SK-N-SH treated with all-trans-retinoic acid at 6 μM for 48 hours (cell line): ENCODE data around the gene CHD1L.

Source experiments
- ARNTL ChIP-seq: fragments of 450-650 bp; formaldehyde crosslinking; IDR thresholded peaks from 2 replicates; pipeline ENCODE4 v1.5.0; 2020; ENCODE audit warnings: low read depth, mild to moderate bottlenecking, moderate library complexity, borderline replicate concordance
- CSRNP3 ChIP-seq: fragments of 250-450 bp; sonication (Bioruptor Pico); IDR thresholded peaks from 2 replicates; pipeline ENCODE4 v1.5.1; 2021; ENCODE audit warnings: mild to moderate bottlenecking, moderate library complexity
- GLIS3 ChIP-seq: fragments of 250-450 bp; sonication (Bioruptor Pico); IDR thresholded peaks from 2 replicates; pipeline ENCODE4 v1.5.0; 2020; ENCODE audit warnings: mild to moderate bottlenecking, moderate library complexity
- OSR1 ChIP-seq: fragments of 250-450 bp; sonication (Bioruptor Pico); IDR thresholded peaks from 2 replicates; pipeline ENCODE4 v1.8.0; 2022; ENCODE audit warnings: moderate library complexity, mild to moderate bottlenecking, inconsistent platforms
- PPARA ChIP-seq: fragments of 250-450 bp; sonication (Bioruptor Pico); IDR thresholded peaks from 2 replicates; pipeline ENCODE4 v1.5.0; 2020; ENCODE audit warnings: mild to moderate bottlenecking, borderline replicate concordance
- SNAI2 ChIP-seq: fragments of 250-450 bp; sonication (Bioruptor Pico); IDR thresholded peaks from 2 replicates; pipeline ENCODE4 v1.5.0; 2020; ENCODE audit warnings: mild to moderate bottlenecking, moderate library complexity
- TSHZ2 ChIP-seq: fragments of 250-450 bp; sonication (Bioruptor Pico); IDR thresholded peaks from 2 replicates; pipeline ENCODE4 v1.5.0; 2020; ENCODE audit warnings: mild to moderate bottlenecking, moderate library complexity
- ZFP30 ChIP-seq: fragments of 450-650 bp; formaldehyde crosslinking; IDR thresholded peaks from 2 replicates; pipeline ENCODE4 v1.5.0; 2022; ENCODE audit warnings: mild to moderate bottlenecking, moderate library complexity
- ZNF565 ChIP-seq: fragments of 450-650 bp; formaldehyde crosslinking; conservative IDR thresholded peaks from 2 replicates; pipeline ENCODE4 v1.5.0; 2020; ENCODE audit warnings: low read depth, mild to moderate bottlenecking, moderate library complexity
- ZNF70 ChIP-seq: fragments of 450-650 bp; formaldehyde crosslinking; IDR thresholded peaks from 2 replicates; pipeline ENCODE4 v1.5.0; 2020; ENCODE audit warnings: mild to moderate bottlenecking, moderate library complexity
- ZNF8 ChIP-seq: fragments of 450-650 bp; formaldehyde crosslinking; IDR thresholded peaks from 2 replicates; pipeline ENCODE4 v1.5.0; 2020; ENCODE audit warnings: mild to moderate bottlenecking, moderate library complexity

- TF ChIP-seq OSR1 (no peak), SNAI2 (CRISPR knock-in tag) (no peak), CSRNP3 (CRISPR knock-in tag) (no peak), PPARA (CRISPR knock-in tag) (no peak), ARNTL (CRISPR knock-in tag) (no peak), TSHZ2 (CRISPR knock-in tag) (no peak), ZNF565 (CRISPR knock-in tag) (no peak), ZFP30 (no peak), ZNF70 (CRISPR knock-in tag) (no peak), ZNF8 (CRISPR knock-in tag) (no peak), GLIS3 (no peak)
Measured at GRCh38 chr1:147287133-147287865, 44.8 kb downstream of the CHD1L start.
